Vagina (tissue), 2 donors: Measurements from ENCODE around the gene ARAP3. TPM values are rescaled to one million over a fixed set of nuclear protein-coding genes. Genes with fewer than 3 reads are reported as not detected.
A peak's percentile ranks its signal among the peaks of the same experiment; 100 is the strongest.

ENCODE experiments used
- DNase-seq, 2 donors: peaks; one replicate each; pipeline ENCODE4 v3.0.0-alpha.2; 2017; ENCODE audit errors: extremely low spot score in 2 of 2
- H3K27ac ChIP-seq: fragments of 200-600 bp; sonication (generic); one replicate; pipeline ENCODE4 v1.5.1; 2019
- H3K27me3 ChIP-seq: fragments of 200-600 bp; sonication (generic); one replicate; pipeline ENCODE4 v1.5.1; 2019
- H3K36me3 ChIP-seq, 2 donors: fragments of 200-600 bp; sonication (generic); one replicate each; pipeline ENCODE4 v1.5.1; 2017 to 2019
- H3K4me1 ChIP-seq: fragments of 200-600 bp; sonication (generic); one replicate; pipeline ENCODE4 v1.5.1; 2019
- H3K4me3 ChIP-seq, 2 donors: fragments of 200-600 bp; sonication (generic); 1 replicate in 1 of 2; 2 replicates in 1 of 2; pipeline ENCODE4 v1.5.1; 2016 to 2019
- H3K9me3 ChIP-seq: fragments of 200-600 bp; sonication (generic); one replicate; pipeline ENCODE4 v1.5.1; 2019
- CTCF ChIP-seq, 3 experiments: fragments of 450-650 bp in 2 of 3; fragments of 200-600 bp in 1 of 3; sonication (generic) in 1 of 3; IDR thresholded peaks; one replicate each; pipeline ENCODE4 v1.5.1; 2017 to 2019; ENCODE audit warnings: antibody characterized with exemption in 3 of 3, mild to moderate bottlenecking in 2 of 3, moderate library complexity in 2 of 3
- POLR2A ChIP-seq, 2 donors: fragments of 450-650 bp; IDR thresholded peaks; one replicate each; pipeline ENCODE4 v1.6.1; 2017; ENCODE audit warnings: antibody characterized with exemption in 2 of 2, mild to moderate bottlenecking in 2 of 2, moderate library complexity in 2 of 2
- POLR2AphosphoS5 ChIP-seq, 2 donors: sonication (generic); formaldehyde crosslinking; IDR thresholded peaks; one replicate each; pipeline ENCODE4 v1.9.0; 2017; ENCODE audit warnings: antibody characterized with exemption in 2 of 2, mild to moderate bottlenecking in 2 of 2, low read depth in 1 of 2; ENCODE audit not compliant: insufficient read depth in 1 of 2
- intact Hi-C: fragments of 100-400 bp; cut with DNase I; formaldehyde crosslinking; loops from one replicate; pipeline ENCODE4 v1.15.1; 2023
- total RNA-seq: library from RNA; depleted of rRNA; stranded (reverse); fragments of >200 nt; gene quantifications from one replicate; pipeline ENCODE4 v1.2.3, GENCODE V29; 2016

The ARAP3 gene
- total RNA-seq, 1 donor from 2014 or later, result 13.3 TPM

- intact Hi-C loops, result no loop called here
- Histone ChIP-seq H3K9me3 (no peaks in the 10 kb centered on the region), H3K4me3 (peak overlapping the region; percentile 85 to 90), H3K4me1 (peaks cover 34% of the 10 kb centered on the region), H3K27ac (peak overlapping the region; percentile 73), H3K27me3 (no peaks in the 10 kb centered on the region), H3K36me3 (peaks cover 0 to 8% of the 10 kb centered on the region in 2 donors)
- DNase-seq, result peak in 1 of 2 donors; percentile 82
- TF ChIP-seq POLR2AphosphoS5 (IDR thresholded peaks at IDR 0.05; ENCODE audit: insufficient read depth in 1 of 2, low read depth in 1 of 2) (no peak), CTCF (IDR thresholded peaks at IDR 0.05) (no peak), POLR2A (IDR thresholded peaks at IDR 0.05) (no peak)
Measured at GRCh38 chr5:141637767-141638419, 44.1 kb downstream of the ARAP3 start.

GRCh38 chr5:141637123-141637766 lies 44.8 kb downstream of the ARAP3 start:
- H3K4me3 ChIP-seq, result peak overlapping the region; percentile 85 to 90
- DNase-seq, result peak in 1 of 2 donors; percentile 64
- H3K27ac ChIP-seq, result peak overlapping the region; percentile 73
- no peaks in the 10 kb centered on the region for H3K27me3 ChIP-seq
- TF ChIP-seq POLR2AphosphoS5 (IDR thresholded peaks at IDR 0.05; ENCODE audit: insufficient read depth in 1 of 2, low read depth in 1 of 2) (peak in 1 of 2 donors; percentile 5), CTCF (IDR thresholded peaks at IDR 0.05) (no peak), POLR2A (IDR thresholded peaks at IDR 0.05) (no peak)
- H3K36me3 ChIP-seq, result peaks cover 0 to 4% of the 10 kb centered on the region in 2 donors
- no peaks in the 10 kb centered on the region for H3K9me3 ChIP-seq
- peaks cover 34% of the 10 kb centered on the region for H3K4me1 ChIP-seq
- intact Hi-C loops, result no loop called here

GRCh38 chr5:141636413-141637122 lies 45.5 kb downstream of the ARAP3 start, which contains the start of the genes HDAC3 and RELL2:
HDAC3 (minus strand) TSS chr5:141636849; CDS start chr5:141636790, 59 bp downstream.
RELL2 (plus strand) TSS chr5:141636997; CDS start chr5:141638226, 1,229 bp downstream.
- no peaks in the 10 kb centered on the region for H3K9me3 ChIP-seq
- peak within 1 kb of the TSS; percentile 73 for H3K27ac ChIP-seq
- H3K27me3 ChIP-seq, result no peaks in the 10 kb centered on the region
- H3K4me3 ChIP-seq, result peak within 1 kb of the TSS; percentile 85 to 90
- H3K36me3 ChIP-seq, result peaks cover 0 to 4% of the 10 kb centered on the region in 2 donors
- intact Hi-C loops, result no loop called here
- peak in 1 of 2 donors; percentile 90 for DNase-seq
- TF ChIP-seq POLR2AphosphoS5 (IDR thresholded peaks at IDR 0.05; ENCODE audit: insufficient read depth in 1 of 2, low read depth in 1 of 2) (peak; percentile 8 to 66), CTCF (IDR thresholded peaks at IDR 0.05) (no peak), POLR2A (IDR thresholded peaks at IDR 0.05) (peak in 1 of 2 donors; percentile 85)
- H3K4me1 ChIP-seq, result peaks cover 34% of the 10 kb centered on the region

- Histone ChIP-seq H3K4me3 (peak overlapping the region; percentile 85 to 90), H3K27me3 (no peaks in the 10 kb centered on the region), H3K9me3 (no peaks in the 10 kb centered on the region), H3K36me3 (no peaks in the 10 kb centered on the region), H3K27ac (peak overlapping the region; percentile 73), H3K4me1 (peaks cover 34% of the 10 kb centered on the region)
- TF ChIP-seq POLR2AphosphoS5 (IDR thresholded peaks at IDR 0.05; ENCODE audit: insufficient read depth in 1 of 2, low read depth in 1 of 2) (no peak), POLR2A (IDR thresholded peaks at IDR 0.05) (no peak)
- intact Hi-C loops, result no loop called here
- DNase-seq, result no peak
Measured at GRCh38 chr5:141636106-141636412, 46.0 kb downstream of the ARAP3 start.

GRCh38 chr5:141635646-141636045 lies 46.4 kb downstream of the ARAP3 start:
- peaks cover 34% of the 10 kb centered on the region for H3K4me1 ChIP-seq
- peak overlapping the region; percentile 85 to 90 for H3K4me3 ChIP-seq
- H3K27me3 ChIP-seq, result no peaks in the 10 kb centered on the region
- H3K36me3 ChIP-seq, result no peaks in the 10 kb centered on the region
- no peak for TF ChIP-seq POLR2AphosphoS5 (IDR thresholded peaks at IDR 0.05; ENCODE audit: insufficient read depth in 1 of 2, low read depth in 1 of 2)
- no peak for TF ChIP-seq POLR2A (IDR thresholded peaks at IDR 0.05)
- no peak for TF ChIP-seq CTCF (IDR thresholded peaks at IDR 0.05)
- peak in 1 of 2 donors; percentile 60 for DNase-seq
- H3K9me3 ChIP-seq, result no peaks in the 10 kb centered on the region
- intact Hi-C loops, result no loop called here
- H3K27ac ChIP-seq, result no peak overlapping the region
